ENCODE measurements around the gene USP11. TPM values are rescaled to one million over a fixed set of nuclear protein-coding genes. Genes with fewer than 3 reads are reported as not detected.

The USP11 gene
- total RNA-seq, 2 donors from 2014 or later, result 113 to 214 TPM

GRCh38 chrX:47193475-47194193 lies 39.2 kb upstream of the USP11 start, which contains the start of gene UBA1:
UBA1 (plus strand) TSS chrX:47193829; CDS start chrX:47198803, 4,974 bp downstream.
- H3K36me3 ChIP-seq (ENCODE audit: control insufficient read depth, insufficient read depth, low read length), result peaks cover 27% of the 10 kb centered on the region
- Mint-ChIP-seq H3K27ac (peak within 1 kb of the TSS; percentile 99), H3K27me3 (ENCODE audit: insufficient read depth) (peaks cover 43% of the 10 kb centered on the region), H3K36me3 (ENCODE audit: low read depth) (peaks cover 38% of the 10 kb centered on the region), H3K4me1 (peaks cover 43% of the 10 kb centered on the region), H3K9me3 (no peaks in the 10 kb centered on the region), H3K4me3 (peak within 1 kb of the TSS; percentile 97)
- H3K9ac ChIP-seq (ENCODE audit: extremely low read depth, low read length, poor library complexity, severe bottlenecking), result peak within 1 kb of the TSS; percentile 86
- peaks cover 9% of the 10 kb centered on the region for H3K27me3 ChIP-seq (ENCODE audit: control insufficient read depth, insufficient read depth, low read length, poor library complexity, severe bottlenecking)
- H3K27ac ChIP-seq (ENCODE audit: low read depth, low read length), result peak within 1 kb of the TSS; percentile 77
- DNase-seq, result peak; percentile 99
- WGBS, 2 experiments (ENCODE audit: insufficient coverage in 1 of 2, insufficient read length in 1 of 2), result 0% methylated on average over 7 to 48 of the region's 50 CpGs
- H3K4me1 ChIP-seq (ENCODE audit: control insufficient read depth, insufficient read depth, low read length), result no peaks in the 10 kb centered on the region
- peak within 1 kb of the TSS; percentile 96 for H3K4me3 ChIP-seq (ENCODE audit: low read length)
- TF ChIP-seq, protein P1, sequence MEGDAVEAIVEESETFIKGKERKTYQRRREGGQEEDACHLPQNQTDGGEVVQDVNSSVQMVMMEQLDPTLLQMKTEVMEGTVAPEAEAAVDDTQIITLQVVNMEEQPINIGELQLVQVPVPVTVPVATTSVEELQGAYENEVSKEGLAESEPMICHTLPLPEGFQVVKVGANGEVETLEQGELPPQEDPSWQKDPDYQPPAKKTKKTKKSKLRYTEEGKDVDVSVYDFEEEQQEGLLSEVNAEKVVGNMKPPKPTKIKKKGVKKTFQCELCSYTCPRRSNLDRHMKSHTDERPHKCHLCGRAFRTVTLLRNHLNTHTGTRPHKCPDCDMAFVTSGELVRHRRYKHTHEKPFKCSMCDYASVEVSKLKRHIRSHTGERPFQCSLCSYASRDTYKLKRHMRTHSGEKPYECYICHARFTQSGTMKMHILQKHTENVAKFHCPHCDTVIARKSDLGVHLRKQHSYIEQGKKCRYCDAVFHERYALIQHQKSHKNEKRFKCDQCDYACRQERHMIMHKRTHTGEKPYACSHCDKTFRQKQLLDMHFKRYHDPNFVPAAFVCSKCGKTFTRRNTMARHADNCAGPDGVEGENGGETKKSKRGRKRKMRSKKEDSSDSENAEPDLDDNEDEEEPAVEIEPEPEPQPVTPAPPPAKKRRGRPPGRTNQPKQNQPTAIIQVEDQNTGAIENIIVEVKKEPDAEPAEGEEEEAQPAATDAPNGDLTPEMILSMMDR (conservative IDR thresholded peaks at IDR 0.05), result peak; percentile 91
- no peaks in the 10 kb centered on the region for H3K9me3 ChIP-seq (ENCODE audit: control insufficient read depth, low read length)

GRCh38 chrX:47194194-47194787 lies 38.5 kb upstream of the USP11 start:
- DNase-seq, result no peak
- no peaks in the 10 kb centered on the region for H3K9me3 Mint-ChIP-seq
- Histone ChIP-seq H3K36me3 (ENCODE audit: control insufficient read depth, insufficient read depth, low read length) (peaks cover 33% of the 10 kb centered on the region), H3K4me3 (ENCODE audit: low read length) (peak overlapping the region; percentile 96), H3K27me3 (ENCODE audit: control insufficient read depth, insufficient read depth, low read length, poor library complexity, severe bottlenecking) (peaks cover 9% of the 10 kb centered on the region), H3K27ac (ENCODE audit: low read depth, low read length) (peak overlapping the region; percentile 77), H3K9me3 (ENCODE audit: control insufficient read depth, low read length) (no peaks in the 10 kb centered on the region), H3K9ac (ENCODE audit: extremely low read depth, low read length, poor library complexity, severe bottlenecking) (peak overlapping the region; percentile 86), H3K4me1 (ENCODE audit: control insufficient read depth, insufficient read depth, low read length) (peaks cover 7% of the 10 kb centered on the region)
- H3K4me1 Mint-ChIP-seq, result peaks cover 45% of the 10 kb centered on the region
- H3K27ac Mint-ChIP-seq, result peak overlapping the region; percentile 99
- 6 to 7% methylated on average over 3 to 14 of the region's 14 CpGs for WGBS, 2 experiments (ENCODE audit: insufficient coverage in 1 of 2, insufficient read length in 1 of 2)
- peak overlapping the region; percentile 97 for H3K4me3 Mint-ChIP-seq
- TF ChIP-seq, protein P1 (conservative IDR thresholded peaks at IDR 0.05), result no peak
- peaks cover 45% of the 10 kb centered on the region for H3K36me3 Mint-ChIP-seq (ENCODE audit: low read depth)
- H3K27me3 Mint-ChIP-seq (ENCODE audit: insufficient read depth), result peaks cover 36% of the 10 kb centered on the region

DNA sequence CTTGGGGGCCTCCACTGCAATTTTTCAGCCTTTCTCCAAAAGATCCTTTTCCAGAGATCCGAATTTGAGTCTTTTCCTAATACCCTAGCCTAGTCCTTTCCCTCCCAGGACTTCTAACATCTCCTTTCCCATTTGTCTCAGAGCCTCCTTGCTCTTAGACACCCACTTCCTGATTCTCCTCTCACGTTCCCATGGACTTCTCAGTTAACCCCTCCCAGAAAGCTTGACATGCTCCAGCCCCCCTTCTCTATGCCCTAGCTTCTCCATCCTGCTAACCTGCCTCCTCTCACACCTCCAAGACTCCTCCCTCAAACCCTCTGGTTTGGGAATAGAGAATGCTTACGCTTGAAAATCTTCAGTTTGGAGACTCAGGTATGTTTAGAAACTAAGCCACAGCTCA lies 36.7 kb upstream of the USP11 start:
- H3K27ac ChIP-seq (ENCODE audit: low read depth, low read length), result no peak overlapping the region
- no peaks in the 10 kb centered on the region for H3K9me3 ChIP-seq (ENCODE audit: control insufficient read depth, low read length)
- H3K9ac ChIP-seq (ENCODE audit: extremely low read depth, low read length, poor library complexity, severe bottlenecking), result peak overlapping the region; percentile 34
- H3K36me3 ChIP-seq (ENCODE audit: control insufficient read depth, insufficient read depth, low read length), result peaks cover 48% of the 10 kb centered on the region
- TF ChIP-seq, protein P1 (conservative IDR thresholded peaks at IDR 0.05), result no peak
- Mint-ChIP-seq H3K36me3 (ENCODE audit: low read depth) (peaks cover 62% of the 10 kb centered on the region), H3K4me3 (peak overlapping the region; percentile 97), H3K9me3 (no peaks in the 10 kb centered on the region), H3K27ac (peak overlapping the region; percentile 98), H3K27me3 (ENCODE audit: insufficient read depth) (peaks cover 22% of the 10 kb centered on the region), H3K4me1 (peaks cover 49% of the 10 kb centered on the region)
- H3K27me3 ChIP-seq (ENCODE audit: control insufficient read depth, insufficient read depth, low read length, poor library complexity, severe bottlenecking), result peaks cover 6% of the 10 kb centered on the region
- H3K4me1 ChIP-seq (ENCODE audit: control insufficient read depth, insufficient read depth, low read length), result peaks cover 8% of the 10 kb centered on the region
- 62 to 100% methylated on average over 1 to 3 of the region's 3 CpGs for WGBS, 2 experiments (ENCODE audit: insufficient coverage in 1 of 2, insufficient read length in 1 of 2)
- no peak for DNase-seq
- H3K4me3 ChIP-seq (ENCODE audit: low read length), result peak overlapping the region; percentile 96

Measured in endodermal cell (in vitro differentiated cells).